Stimulated activated CD4-positive, alpha-beta T cell treated with anti-CD3 and anti-CD28 coated beads, Interleukin-15, amount 100 ng/mL, for 24 hours (primary cell): ENCODE results near the gene ZNF672.
"Not testable (repeated sequence)": the region's sequence is repeated elsewhere in the genome, so short reads cannot be mapped to it uniquely, and the experiment has no call there.

Experiments
- DNase-seq: peaks from one replicate; pipeline ENCODE4 v3.0.0-alpha.2; 2020

Gene ZNF672

GRCh38 chr1:248837781-248838356 is at the start of gene ZNF672:
TSS of gene ZNF672 (plus strand) at chr1:248838224. CDS start at chr1:248847275, 9,051 bp downstream.
- peak; percentile 97 for DNase-seq

GRCh38 chr1:248788327-248788726 is 49.7 kb upstream of the ZNF672 start:
- DNase-seq: no peak

- not testable (repeated sequence) for DNase-seq
Measured at GRCh38 chr1:248789337-248789736, 48.7 kb upstream of the ZNF672 start.

- DNase-seq: no peak
Measured at GRCh38 chr1:248790456-248790855, 47.6 kb upstream of the ZNF672 start.

GRCh38 chr1:248791010-248791409 is 47.0 kb upstream of the ZNF672 start:
- no peak for DNase-seq

GRCh38 chr1:248792342-248792741 is 45.7 kb upstream of the ZNF672 start:
- no peak for DNase-seq

- no peak for DNase-seq
Measured at GRCh38 chr1:248793592-248793991, 44.4 kb upstream of the ZNF672 start.

GRCh38 chr1:248794663-248795062 is 43.4 kb upstream of the ZNF672 start:
- DNase-seq: not testable (repeated sequence)

- no peak for DNase-seq
Measured at GRCh38 chr1:248798791-248799190, 39.2 kb upstream of the ZNF672 start.

- DNase-seq: no peak
Measured at GRCh38 chr1:248800459-248800858, 37.6 kb upstream of the ZNF672 start.

- DNase-seq: no peak
Measured at GRCh38 chr1:248802454-248802853, 35.6 kb upstream of the ZNF672 start.

- DNase-seq: not testable (repeated sequence)
Measured at GRCh38 chr1:248803501-248803900, 34.5 kb upstream of the ZNF672 start.

- DNase-seq: no peak
Measured at GRCh38 chr1:248804771-248805681, 33.0 kb upstream of the ZNF672 start.

- DNase-seq: no peak
Measured at GRCh38 chr1:248805876-248806275, 32.1 kb upstream of the ZNF672 start.

GRCh38 chr1:248807067-248807737 is 30.8 kb upstream of the ZNF672 start:
- DNase-seq: peak; percentile 75

- DNase-seq: no peak
Measured at GRCh38 chr1:248808876-248809275, 29.1 kb upstream of the ZNF672 start.

- no peak for DNase-seq
Measured at GRCh38 chr1:248810000-248810726, 27.9 kb upstream of the ZNF672 start.

GRCh38 chr1:248810727-248811513 is 27.1 kb upstream of the ZNF672 start:
- no peak for DNase-seq

- no peak for DNase-seq
Measured at GRCh38 chr1:248811514-248812490, 26.2 kb upstream of the ZNF672 start.

- no peak for DNase-seq
Measured at GRCh38 chr1:248812736-248813425, 25.1 kb upstream of the ZNF672 start.
